HG02571 (cell line): Measurements from ENCODE around the gene MTHFSD.

ENCODE experiments used
- ATAC-seq: cut with Tn5 transposase; IDR thresholded peaks from one replicate; pipeline ENCODE4 v1.9.1; 2021; ENCODE audit warnings: mild to moderate bottlenecking, moderate library complexity; ENCODE audit not compliant: unreplicated experiment

MTHFSD gene

DNA sequence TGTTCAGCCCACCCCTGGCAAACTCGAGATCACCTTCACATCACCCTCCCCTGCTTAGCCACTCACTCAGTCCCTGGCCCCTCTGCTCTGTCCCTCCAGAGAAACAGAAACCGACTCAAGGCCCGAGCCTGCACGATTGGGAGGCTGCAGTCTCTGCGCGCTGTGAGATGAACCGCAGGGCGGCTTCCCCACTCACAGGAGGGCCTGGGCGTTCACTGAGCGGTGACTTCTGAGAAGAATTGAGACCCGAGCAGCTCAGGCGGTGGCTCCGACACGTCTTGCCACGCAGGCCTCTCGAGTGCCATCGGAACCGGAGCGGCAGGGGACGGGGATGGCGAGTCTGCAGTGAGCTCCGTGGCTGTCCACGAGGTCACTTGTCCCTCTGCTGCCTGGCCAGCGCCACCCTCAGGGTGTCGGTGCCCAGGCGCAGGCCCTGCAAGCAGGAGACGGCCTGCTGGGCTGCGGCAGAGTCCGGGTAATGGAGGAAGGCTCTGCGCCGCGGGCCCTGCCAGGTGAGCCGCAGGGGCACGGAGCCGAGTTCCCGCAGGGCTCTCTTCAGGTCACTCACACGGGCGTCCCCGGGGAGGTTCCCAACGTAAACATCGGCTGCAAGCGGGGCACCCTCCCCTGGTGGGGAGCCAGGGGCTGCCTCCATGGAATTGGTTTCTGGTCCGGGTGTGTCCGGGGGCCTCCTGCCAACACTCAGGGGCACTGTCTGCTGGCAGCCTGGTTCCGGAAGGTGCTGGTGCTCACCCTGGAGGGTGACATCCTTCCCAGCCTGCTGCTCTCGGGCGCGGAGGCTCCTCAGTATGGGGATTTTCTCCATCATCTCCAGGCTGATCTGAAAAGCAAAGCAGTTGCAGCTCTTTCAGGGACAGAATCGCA lies 23.2 kb downstream of the MTHFSD start:
- no peak for ATAC-seq

GRCh38 chr16:86531191-86531545 lies 23.9 kb downstream of the MTHFSD start:
- ATAC-seq: no peak

- ATAC-seq: no peak
These were observed 24.5 kb downstream of the MTHFSD start for GRCh38 chr16:86530251-86531190.

- no peak for ATAC-seq
These were observed 25.9 kb downstream of the MTHFSD start for GRCh38 chr16:86529160-86529559.

GRCh38 chr16:86528061-86528929 lies 26.7 kb downstream of the MTHFSD start:
- ATAC-seq: no peak

DNA sequence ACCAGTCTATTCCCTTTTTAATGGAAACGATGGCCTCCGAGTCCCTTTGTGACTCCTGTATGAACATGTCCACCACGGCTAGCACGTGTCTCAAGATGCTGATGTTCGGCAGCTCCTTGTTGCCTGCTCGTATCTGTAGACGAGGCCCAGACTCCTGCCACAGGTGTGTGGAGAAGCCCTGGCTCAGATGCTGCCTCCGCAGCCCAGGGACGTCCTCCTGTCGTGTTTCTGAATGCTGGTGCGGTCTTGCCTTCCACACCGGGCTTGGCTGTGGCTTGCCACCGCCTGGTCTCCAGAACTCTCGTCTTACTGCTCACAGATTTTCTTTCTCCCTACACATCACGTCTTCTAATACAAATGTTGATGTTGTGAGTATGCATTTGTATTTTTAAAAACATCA lies 27.7 kb downstream of the MTHFSD start:
- ATAC-seq: no peak

GRCh38 chr16:86525696-86526095 lies 29.3 kb downstream of the MTHFSD start:
- no peak for ATAC-seq

DNA sequence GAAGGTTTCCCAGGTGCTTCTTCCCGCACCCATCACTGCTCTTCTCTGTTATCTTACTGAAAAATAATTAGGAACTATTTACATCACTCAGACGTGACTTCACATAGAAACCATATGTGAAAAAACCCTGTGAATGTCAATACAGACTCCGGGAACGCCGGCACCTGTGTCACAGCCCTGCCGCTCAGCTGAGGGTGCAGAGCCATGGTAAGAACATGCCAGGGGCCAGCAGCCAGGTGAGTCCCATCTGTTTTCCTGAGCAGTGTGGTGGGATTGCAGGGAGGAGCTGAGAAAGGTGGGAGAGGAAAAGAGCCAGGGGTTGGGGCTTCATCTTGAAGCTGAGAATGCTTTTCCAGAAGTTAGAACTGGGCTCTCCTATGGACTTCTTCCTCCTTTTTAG lies 31.0 kb downstream of the MTHFSD start:
- ATAC-seq: no peak

DNA sequence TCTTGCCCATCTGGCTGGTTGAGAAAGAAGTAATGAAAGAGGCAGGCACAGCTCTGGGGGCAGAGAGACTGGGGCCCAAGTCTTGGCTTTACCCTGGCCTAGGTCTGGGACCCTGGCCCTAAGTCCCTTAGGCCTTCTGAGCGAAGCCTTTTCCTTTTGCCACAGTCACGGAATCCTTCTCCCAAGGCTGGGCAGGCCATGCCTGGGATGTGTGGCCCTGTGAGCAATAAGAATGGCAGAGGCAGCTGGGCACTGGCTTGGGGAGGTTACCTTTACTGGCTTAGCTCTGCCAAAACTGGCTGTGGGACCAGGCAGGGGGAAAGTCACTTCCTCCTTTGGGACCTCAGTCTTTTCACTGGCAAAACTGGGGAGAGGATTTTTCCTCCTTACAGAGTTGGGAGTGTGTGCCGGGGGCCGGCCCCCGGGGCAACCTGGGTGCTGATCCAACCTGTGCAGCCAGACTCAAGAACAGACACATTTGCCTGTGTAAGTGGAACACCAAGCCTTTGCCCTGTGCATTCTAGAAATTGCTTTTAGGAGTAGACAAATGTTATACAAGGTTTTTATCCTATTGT lies 31.8 kb downstream of the MTHFSD start:
- no peak for ATAC-seq

DNA sequence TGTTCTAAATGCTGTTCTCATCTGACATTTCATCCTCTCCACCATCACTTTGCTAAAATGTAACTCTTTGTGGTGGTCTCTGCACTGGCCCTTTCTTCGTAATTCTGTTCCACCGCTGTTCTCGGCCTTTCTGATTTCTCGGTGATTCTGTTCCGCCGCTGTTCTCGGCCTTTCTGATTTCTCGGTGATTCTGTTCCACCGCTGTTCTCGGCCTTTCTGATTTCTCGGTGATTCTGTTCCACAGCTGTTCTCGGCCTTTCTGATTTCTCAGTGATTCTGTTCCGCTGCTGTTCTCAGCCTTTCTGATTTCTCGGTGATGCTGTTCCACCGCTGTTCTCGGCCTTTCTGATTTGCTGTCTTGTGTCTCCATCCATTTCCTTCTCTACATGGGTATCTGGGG lies 32.4 kb downstream of the MTHFSD start:
- ATAC-seq: no peak

DNA sequence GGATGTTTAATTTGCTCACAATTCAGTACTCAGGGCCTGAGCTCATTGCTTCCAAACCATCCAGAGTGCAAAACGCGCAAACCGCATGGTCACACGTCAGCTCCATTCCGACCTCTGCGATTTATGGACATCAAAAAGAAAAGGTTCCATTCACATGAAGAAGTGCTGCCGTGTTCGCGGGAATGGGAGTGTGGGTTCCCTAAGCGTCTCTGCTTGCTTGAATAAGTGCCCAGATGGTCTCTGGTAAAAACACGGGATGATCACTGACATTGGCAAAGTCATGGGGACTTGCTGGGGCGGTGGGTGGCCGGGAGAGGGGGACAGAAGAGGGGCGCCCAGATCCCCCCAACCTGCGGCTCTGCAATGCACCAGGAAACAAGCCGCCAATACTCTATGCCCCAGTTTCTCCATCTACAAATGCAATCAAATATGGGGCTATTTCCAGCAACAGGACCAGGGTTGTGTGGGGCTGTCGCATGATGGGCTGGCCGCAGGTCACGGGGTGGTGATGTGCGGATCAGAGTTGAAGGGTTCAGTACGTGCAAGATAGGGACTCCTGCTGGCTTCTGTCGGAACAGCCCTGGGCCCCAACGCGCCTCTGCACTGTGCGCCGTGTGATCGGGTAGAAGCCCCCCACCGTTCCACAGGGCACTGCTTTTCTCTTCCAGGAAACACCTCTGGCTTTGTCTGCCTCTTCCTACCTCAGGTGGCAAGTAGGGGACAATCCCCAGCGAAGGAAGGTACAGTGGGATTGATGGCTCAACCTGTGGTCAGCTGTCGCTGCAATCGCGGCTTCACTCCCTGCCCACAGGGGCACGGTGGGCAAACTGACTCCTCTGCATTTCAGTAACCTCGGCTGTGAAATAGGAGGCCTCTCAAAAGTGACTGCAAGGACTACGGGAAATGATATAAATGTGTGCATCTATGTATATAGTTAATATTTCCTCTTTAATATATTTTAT lies 33.5 kb downstream of the MTHFSD start:
- ATAC-seq: no peak

DNA sequence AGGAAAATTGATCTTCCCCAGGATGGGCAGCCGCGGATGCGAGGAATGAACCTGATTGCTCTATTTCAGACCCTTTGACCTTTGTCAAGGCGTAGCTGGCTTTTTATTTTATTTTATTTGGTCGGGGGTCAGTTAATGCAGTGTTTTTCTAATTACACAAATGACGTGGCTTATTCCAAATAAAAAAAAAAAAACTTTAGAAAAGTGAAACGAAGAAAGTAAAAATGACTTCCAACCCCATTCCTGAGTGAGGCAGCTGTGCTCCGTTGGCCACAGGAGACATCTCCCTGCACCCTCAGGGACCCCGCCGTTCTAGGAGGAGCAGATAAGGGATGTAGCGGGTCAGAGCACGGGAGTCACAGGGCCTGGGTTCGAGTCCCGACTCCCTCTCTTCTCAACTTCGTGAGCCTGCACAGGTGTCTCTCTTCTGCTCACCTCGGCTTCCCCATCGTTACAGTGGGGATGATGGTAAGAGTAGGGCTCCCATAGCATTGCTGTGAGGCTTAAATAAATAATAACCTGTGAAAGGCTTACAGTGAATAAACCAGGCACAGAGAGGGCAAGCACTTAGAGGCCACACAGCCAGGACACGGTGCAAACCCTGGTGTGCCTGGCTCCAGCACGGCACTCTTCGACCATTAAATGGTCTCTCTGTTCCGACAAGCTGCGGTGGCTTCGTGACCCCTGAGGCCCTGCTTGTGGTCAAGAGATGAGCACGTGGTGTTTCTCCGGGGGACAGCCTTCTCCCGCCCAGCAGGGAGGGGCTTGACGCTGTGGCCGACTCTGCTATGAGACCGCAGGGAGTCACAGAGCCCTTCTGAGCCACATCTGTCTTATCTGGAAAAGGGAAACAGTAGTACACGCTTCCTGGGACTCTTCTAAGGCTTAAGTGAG lies 34.5 kb downstream of the MTHFSD start:
- no peak for ATAC-seq

DNA sequence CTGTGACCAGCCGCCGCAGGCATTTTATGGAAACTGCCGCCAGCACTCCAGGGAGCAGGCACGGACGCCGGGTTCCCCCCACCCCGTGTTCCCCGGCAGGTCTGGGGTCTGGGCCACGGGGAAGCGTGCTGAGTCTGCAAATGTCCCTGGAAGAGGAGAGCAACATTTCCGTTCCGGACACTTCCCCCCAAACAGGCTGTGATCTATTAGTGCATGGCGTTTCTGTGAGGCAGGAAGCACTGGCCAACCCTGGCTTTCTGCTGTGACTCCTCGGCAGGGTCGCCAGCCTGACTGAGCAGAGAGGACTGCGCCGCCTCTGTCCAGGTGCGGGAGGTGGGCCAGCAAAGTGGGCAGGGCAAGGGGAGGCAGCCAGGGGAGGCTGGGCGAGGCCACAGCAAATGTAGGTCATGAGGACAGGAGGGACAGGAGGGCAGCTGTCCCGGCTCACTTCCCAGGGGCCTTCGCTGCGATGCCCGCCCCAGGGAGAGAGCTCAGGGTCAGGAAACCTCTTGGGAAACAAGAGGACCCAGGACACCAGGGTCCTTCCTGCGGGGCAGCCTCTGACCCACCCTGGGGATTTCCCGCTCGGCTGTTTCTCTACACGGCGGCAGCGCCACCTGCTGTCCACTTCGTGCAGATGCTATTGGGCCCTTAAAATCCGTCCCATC lies 35.3 kb downstream of the MTHFSD start:
- no peak for ATAC-seq

DNA sequence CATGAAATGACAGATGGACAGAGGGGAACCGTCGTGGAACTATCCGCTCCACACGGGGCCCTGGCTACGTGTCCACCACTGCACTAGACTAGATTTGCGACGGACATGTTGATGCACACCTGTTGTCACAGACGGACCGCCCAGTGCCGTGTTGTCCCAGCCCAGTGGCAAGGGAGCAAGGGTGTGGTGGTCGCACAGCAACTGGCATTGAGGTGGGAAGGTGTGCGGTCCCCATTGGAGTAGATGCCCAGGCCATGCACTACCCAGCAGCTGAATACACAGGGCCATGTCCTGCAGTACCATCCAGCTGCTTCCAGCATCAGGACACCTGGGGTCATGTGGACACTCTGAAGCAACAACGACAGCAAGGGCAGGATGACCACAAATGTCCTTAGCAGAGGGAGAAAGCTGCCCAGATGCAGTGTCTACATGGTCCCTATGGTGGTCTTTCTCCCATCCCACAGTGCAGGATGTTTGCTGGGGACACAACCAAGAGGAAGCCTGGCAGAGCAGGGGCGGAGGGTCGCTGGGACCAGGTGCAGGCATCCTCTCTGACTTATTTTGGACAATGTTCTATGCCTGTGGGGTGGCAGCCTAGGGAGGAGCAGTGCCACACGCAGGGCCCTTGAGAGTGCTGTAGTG lies 35.9 kb downstream of the MTHFSD start:
- ATAC-seq: no peak

DNA sequence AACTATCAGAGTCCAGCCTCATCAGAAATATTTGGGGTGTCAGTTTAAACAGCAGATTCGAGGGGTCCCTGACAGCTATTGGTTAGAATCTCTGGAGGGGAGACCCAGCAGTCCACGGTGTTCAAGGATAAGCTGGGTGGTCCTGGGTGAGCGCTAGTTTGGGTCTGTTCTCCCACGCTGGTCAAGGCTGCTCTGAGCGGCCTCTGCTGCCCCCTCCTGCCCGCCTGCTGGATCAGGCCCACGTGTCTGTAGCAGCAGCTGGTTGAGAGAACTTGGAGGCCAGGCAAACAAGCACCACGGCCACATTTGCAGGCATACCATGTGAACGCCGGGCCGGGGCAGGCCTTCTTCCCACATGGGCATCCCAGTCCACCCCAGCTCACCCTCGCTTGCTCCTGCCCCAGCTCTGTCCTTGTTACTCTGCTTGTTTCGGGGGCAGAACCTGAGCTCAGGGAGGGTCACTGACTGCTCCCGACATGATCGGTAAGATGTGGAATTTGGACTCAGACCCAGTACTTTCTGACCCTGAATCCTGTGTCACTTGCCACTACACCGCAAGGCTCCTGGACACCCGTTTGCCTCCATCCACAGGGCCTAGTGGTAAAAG lies 37.3 kb downstream of the MTHFSD start:
- no peak for ATAC-seq

GRCh38 chr16:86517033-86517432 lies 38.0 kb downstream of the MTHFSD start:
- ATAC-seq: no peak

DNA sequence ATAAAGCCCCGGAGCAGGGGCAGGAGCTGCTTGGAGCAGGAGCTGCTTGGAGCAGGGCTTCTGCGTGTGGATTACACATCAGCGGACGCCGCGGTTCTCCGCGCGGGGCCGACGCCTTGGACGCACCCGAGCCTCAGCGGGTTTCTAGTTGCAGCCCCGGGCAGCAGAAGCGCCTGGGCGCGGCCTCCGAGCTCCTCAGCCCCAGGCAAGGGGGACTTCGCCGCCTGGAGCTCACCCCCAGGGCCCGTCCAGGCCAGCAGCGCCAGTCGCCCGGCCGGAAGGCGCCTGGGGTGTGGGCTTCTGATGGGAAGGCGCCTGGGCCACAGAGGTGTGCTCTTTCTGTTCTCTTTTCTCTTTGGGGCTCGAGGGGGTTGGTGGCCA lies 38.4 kb downstream of the MTHFSD start:
- ATAC-seq: no peak
